Parathyroid adenoma (tissue), 2 donors: ENCODE data around the gene BAK1.

Source experiments
- H2AFZ ChIP-seq: fragments of 300-600 bp; sonication (generic); one replicate; pipeline ENCODE4 v1.7.0; 2017; ENCODE audit warnings: antibody characterized with exemption, mild to moderate bottlenecking
- H3K27ac ChIP-seq: fragments of 300-600 bp; sonication (generic); one replicate; pipeline ENCODE4 v1.7.0; 2017
- H3K27me3 ChIP-seq: fragments of 300-600 bp; sonication (generic); one replicate; pipeline ENCODE4 v1.7.0; 2017; ENCODE audit warnings: low read length; ENCODE audit not compliant: control insufficient read depth, insufficient read depth
- H3K36me3 ChIP-seq: fragments of 300-600 bp; sonication (generic); one replicate; pipeline ENCODE4 v1.7.0; 2017; ENCODE audit warnings: low read length; ENCODE audit not compliant: control insufficient read depth, insufficient read depth
- H3K4me1 ChIP-seq: fragments of 300-600 bp; sonication (generic); one replicate; pipeline ENCODE4 v1.7.0; 2017; ENCODE audit warnings: control low read depth
- H3K4me2 ChIP-seq: fragments of 300-600 bp; sonication (generic); one replicate; pipeline ENCODE4 v1.7.0; 2017; ENCODE audit warnings: low read length
- H3K4me3 ChIP-seq: fragments of 300-600 bp; sonication (generic); one replicate; pipeline ENCODE4 v1.7.0; 2017; ENCODE audit warnings: low read depth, low read length
- H3K79me2 ChIP-seq: fragments of 300-600 bp; sonication (generic); one replicate; pipeline ENCODE4 v1.7.0; 2017; ENCODE audit warnings: control low read depth
- H3K9ac ChIP-seq: fragments of 300-600 bp; sonication (generic); one replicate; pipeline ENCODE4 v1.7.0; 2017; ENCODE audit warnings: mild to moderate bottlenecking
- H3K9me3 ChIP-seq: fragments of 300-600 bp; sonication (generic); one replicate; pipeline ENCODE4 v1.7.0; 2017; ENCODE audit warnings: low read length; ENCODE audit not compliant: control insufficient read depth
- TF ChIP-seq, protein P1 (sequence below): fragments of 300-600 bp; sonication (generic); IDR thresholded peaks from one replicate; pipeline ENCODE4 v1.7.0; 2017; ENCODE audit warnings: antibody characterized with exemption, mild to moderate bottlenecking
- donor health status: primary hyperparathyroidism.

BAK1 gene

DNA sequence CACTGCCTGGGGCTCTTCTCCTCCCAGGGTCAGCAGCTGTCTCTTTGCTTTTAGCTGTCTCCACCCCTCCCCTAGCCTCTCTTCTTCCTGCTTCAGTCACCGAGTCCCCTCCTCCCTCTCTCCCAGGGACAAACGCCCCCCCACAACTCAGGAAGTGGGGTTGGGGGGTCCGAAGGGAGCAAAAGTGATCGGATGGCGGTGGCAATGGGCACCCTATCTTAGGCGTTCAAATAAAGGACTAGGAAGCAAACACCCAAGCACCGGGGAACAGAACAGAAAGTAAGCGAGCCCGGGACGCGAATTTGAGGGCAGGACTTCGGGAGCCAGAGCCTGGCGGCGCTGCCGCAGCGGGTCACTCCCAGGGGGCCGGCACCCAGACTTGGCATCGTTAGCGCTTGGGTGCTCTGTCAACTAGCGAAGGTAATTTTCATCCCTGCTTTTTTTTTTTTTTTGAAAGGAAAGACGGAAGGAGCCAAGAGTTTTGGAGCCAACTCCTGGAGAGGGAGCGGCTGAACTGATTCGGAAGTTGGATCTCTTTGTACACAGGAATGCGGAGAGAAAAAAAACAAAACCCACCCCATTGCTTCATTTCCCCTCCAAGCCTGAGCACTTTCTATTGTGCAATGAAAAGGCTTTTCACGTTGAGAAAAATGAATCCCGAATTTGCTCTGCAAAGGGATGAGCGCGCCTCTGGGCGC, 40.2 kb upstream of the BAK1 start:
- Histone ChIP-seq H3K4me3 (peak overlapping the region; percentile 74), H3K79me2 (no peaks in the 10 kb centered on the region), H3K36me3 (no peaks in the 10 kb centered on the region), H3K4me2 (peak overlapping the region; percentile 97), H3K27ac (no peak overlapping the region), H3K9me3 (no peaks in the 10 kb centered on the region), H3K9ac (no peak overlapping the region), H3K27me3 (no peaks in the 10 kb centered on the region), H2AFZ (peak overlapping the region; percentile 84), H3K4me1 (peaks cover 6% of the 10 kb centered on the region)
- TF ChIP-seq, protein P1, sequence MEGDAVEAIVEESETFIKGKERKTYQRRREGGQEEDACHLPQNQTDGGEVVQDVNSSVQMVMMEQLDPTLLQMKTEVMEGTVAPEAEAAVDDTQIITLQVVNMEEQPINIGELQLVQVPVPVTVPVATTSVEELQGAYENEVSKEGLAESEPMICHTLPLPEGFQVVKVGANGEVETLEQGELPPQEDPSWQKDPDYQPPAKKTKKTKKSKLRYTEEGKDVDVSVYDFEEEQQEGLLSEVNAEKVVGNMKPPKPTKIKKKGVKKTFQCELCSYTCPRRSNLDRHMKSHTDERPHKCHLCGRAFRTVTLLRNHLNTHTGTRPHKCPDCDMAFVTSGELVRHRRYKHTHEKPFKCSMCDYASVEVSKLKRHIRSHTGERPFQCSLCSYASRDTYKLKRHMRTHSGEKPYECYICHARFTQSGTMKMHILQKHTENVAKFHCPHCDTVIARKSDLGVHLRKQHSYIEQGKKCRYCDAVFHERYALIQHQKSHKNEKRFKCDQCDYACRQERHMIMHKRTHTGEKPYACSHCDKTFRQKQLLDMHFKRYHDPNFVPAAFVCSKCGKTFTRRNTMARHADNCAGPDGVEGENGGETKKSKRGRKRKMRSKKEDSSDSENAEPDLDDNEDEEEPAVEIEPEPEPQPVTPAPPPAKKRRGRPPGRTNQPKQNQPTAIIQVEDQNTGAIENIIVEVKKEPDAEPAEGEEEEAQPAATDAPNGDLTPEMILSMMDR = no peak

DNA sequence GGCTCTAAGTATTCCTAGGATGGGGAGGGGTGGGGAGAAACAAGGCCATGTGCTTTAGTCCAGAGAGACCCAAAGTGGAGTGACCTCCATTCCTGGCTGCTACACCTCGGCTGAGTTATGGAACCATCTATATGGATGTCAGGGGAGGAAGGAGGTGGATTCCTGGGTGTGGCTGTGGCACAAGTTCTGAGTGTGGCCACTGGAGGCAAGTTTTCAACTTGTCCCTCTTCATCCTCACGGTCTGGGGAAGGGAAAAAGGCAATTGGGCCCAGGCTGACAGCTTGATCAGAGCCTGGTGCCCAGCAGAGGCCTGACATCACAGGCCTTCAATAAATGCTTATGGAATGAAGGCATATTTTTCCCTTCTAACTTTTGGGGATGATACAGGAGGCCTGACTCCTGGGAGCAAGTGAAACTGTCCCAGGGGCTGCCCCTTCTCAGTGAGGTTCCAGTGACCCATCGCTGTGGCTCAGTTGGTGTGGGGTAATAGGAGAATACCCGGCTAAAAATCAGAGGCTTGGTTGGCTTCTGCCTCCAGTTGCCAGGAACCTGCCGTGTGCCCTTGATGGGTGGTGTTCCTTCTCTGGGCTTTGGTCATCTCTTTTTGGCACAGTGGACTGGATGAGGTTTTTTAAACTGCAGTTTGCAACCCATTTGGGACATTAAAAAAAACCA, 39.2 kb upstream of the BAK1 start:
- H3K9me3 ChIP-seq = no peaks in the 10 kb centered on the region
- TF ChIP-seq, protein P1 = no peak
- H3K4me3 ChIP-seq = peak overlapping the region; percentile 74
- H3K4me2 ChIP-seq = peak overlapping the region; percentile 97
- no peaks in the 10 kb centered on the region for H3K36me3 ChIP-seq
- H3K79me2 ChIP-seq = no peaks in the 10 kb centered on the region
- no peak overlapping the region for H3K27ac ChIP-seq
- peak overlapping the region; percentile 35 for H2AFZ ChIP-seq
- H3K4me1 ChIP-seq = peaks cover 6% of the 10 kb centered on the region
- no peaks in the 10 kb centered on the region for H3K27me3 ChIP-seq
- no peak overlapping the region for H3K9ac ChIP-seq

DNA sequence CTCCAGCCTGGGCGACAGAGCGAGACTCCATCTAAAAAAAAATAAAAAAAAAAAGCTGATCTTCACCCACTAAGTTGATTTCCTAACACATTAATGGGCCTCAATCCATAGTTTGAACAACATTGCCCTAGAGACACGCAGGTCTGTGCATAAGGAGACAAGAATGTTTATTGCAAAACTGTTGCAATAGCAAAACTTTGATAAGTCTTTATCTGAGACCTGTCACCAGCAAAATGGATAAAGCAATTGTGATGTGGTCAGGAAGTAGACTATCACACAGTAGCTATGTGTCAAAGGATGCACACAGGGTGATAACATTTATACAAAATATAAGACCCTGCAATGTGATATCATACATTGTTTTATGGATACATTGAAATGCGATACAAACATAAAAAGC, 36.8 kb upstream of the BAK1 start:
- Histone ChIP-seq H3K79me2 (no peaks in the 10 kb centered on the region), H3K36me3 (no peaks in the 10 kb centered on the region), H3K9ac (no peak overlapping the region), H3K4me1 (no peaks in the 10 kb centered on the region), H2AFZ (no peak overlapping the region), H3K9me3 (no peaks in the 10 kb centered on the region), H3K27me3 (no peaks in the 10 kb centered on the region), H3K4me3 (no peak overlapping the region), H3K27ac (no peak overlapping the region), H3K4me2 (no peak overlapping the region)
- TF ChIP-seq, protein P1 = no peak

GRCh38 chr6:33616113-33616512, 36.0 kb upstream of the BAK1 start:
- Histone ChIP-seq H2AFZ (no peak overlapping the region), H3K79me2 (no peaks in the 10 kb centered on the region), H3K36me3 (no peaks in the 10 kb centered on the region), H3K9ac (no peak overlapping the region), H3K4me2 (no peak overlapping the region), H3K27ac (no peak overlapping the region), H3K27me3 (no peaks in the 10 kb centered on the region), H3K4me3 (no peak overlapping the region), H3K9me3 (no peaks in the 10 kb centered on the region), H3K4me1 (no peaks in the 10 kb centered on the region)
- TF ChIP-seq, protein P1 = no peak

DNA sequence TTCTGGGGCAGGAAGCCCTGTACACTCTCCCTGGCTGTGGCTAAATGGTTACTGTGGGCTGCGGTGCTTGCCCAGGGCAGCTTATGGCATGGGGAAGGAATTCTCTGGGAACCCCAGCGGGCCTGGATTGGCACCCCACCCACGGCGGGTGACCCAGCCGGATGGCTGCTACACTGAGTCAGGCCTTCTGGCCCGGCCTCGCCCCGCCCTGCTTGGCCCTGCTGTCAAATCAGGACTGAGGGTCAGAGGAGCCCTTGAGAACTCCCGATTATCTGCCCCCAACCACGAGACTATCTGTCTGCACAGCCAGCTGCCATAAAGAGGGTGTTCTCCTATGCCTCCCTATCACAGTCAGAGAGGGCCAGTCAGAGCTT, 33.7 kb upstream of the BAK1 start:
- no peak overlapping the region for H3K4me2 ChIP-seq
- no peak overlapping the region for H3K9ac ChIP-seq
- no peaks in the 10 kb centered on the region for H3K36me3 ChIP-seq
- no peak overlapping the region for H3K4me3 ChIP-seq
- no peak overlapping the region for H3K27ac ChIP-seq
- TF ChIP-seq, protein P1 = no peak
- H3K9me3 ChIP-seq = no peaks in the 10 kb centered on the region
- H3K79me2 ChIP-seq = no peaks in the 10 kb centered on the region
- no peak overlapping the region for H2AFZ ChIP-seq
- H3K4me1 ChIP-seq = no peaks in the 10 kb centered on the region
- no peaks in the 10 kb centered on the region for H3K27me3 ChIP-seq
